ENCODE data around the gene MAP2K6.

DNA sequence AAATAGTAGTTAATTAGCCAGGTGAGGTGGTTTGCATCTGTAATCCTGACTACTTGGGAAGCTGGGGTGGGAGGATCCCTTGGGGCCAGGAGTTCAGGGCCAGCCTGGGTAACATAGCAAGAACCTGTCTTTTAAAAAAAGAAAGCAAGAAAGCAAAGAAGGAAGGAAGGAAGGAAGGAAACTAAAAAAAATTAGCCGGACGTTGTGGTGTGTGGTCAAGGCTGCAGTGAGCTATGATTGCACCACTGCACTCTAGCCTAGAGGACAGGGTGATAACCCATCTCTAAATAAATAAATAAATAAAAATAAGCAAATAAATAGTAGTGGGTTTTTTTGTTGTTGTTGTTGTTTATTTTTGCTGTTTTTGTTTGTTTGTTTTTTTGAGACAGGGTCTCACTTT lies 39.3 kb upstream of the MAP2K6 start:
- TF ChIP-seq, protein P1, sequence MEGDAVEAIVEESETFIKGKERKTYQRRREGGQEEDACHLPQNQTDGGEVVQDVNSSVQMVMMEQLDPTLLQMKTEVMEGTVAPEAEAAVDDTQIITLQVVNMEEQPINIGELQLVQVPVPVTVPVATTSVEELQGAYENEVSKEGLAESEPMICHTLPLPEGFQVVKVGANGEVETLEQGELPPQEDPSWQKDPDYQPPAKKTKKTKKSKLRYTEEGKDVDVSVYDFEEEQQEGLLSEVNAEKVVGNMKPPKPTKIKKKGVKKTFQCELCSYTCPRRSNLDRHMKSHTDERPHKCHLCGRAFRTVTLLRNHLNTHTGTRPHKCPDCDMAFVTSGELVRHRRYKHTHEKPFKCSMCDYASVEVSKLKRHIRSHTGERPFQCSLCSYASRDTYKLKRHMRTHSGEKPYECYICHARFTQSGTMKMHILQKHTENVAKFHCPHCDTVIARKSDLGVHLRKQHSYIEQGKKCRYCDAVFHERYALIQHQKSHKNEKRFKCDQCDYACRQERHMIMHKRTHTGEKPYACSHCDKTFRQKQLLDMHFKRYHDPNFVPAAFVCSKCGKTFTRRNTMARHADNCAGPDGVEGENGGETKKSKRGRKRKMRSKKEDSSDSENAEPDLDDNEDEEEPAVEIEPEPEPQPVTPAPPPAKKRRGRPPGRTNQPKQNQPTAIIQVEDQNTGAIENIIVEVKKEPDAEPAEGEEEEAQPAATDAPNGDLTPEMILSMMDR (conservative IDR thresholded peaks at IDR 0.05; ENCODE audit: low read length), result no peak
- no peak for TF ChIP-seq EZH2phosphoT487 (IDR thresholded peaks at IDR 0.05; ENCODE audit: borderline replicate concordance, low read depth, low read length)

All from OCI-LY7 (cell line).